Stimulated activated CD4-positive, alpha-beta T cell treated with anti-CD3 and anti-CD28 coated beads, Interleukin-2, amount 100 ng/mL, for 48 hours (primary cell): Measurements from ENCODE around the gene SMCR8.

Experiments
- DNase-seq, 2 donors: peaks; one replicate each; pipeline ENCODE4 v3.0.0-alpha.2; 2020

Gene SMCR8

GRCh38 chr17:18363101-18364049 is 48.3 kb downstream of the SMCR8 start, which contains the start of gene SHMT1:
Gene SHMT1, minus strand, starts transcription at chr17:18363550. Its CDS starts 7,569 bp downstream, at chr17:18355981.
- peak; percentile 89 to 92 for DNase-seq

DNA sequence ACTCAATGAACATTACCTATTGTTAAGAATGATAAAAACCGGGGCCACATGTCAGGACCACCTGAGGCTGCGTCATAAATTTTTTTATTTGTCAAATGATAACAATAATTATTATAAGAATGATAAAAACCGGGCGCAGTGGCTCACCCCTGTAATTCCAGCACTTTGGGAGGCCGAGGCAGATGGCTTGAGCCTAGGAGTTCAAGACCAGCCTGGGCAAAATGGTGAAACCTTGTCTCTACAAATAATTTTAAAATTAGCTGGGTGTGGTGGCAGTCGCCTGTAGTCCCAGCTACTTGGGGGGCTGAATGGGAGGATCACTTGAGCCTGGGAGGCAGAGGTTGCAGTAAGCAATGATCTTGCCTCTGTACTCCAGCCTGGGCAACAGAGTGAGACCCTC is 49.1 kb downstream of the SMCR8 start:
- no peak for DNase-seq

DNA sequence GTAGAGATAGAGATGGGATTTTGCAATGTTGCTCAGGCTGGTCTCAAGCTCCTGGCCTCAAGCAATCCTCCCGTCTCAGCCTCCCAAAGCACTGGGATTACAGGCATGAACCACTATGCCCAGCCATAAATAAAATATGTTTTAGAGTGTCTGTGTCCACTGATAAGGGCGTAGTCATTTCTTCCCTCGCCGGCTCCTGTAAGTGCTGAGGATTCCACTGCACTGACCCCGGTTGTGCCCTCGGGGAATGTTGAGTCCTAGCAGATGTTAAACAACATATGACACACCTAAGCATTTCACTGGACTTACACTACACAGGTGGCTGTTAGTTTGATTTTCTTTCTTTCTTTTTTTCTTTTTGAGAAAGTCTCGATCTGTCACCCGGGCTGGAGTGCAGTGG is 53.9 kb downstream of the SMCR8 start:
- DNase-seq = no peak

- no peak for DNase-seq
These were observed 55.7 kb downstream of the SMCR8 start for GRCh38 chr17:18370761-18371160.

DNA sequence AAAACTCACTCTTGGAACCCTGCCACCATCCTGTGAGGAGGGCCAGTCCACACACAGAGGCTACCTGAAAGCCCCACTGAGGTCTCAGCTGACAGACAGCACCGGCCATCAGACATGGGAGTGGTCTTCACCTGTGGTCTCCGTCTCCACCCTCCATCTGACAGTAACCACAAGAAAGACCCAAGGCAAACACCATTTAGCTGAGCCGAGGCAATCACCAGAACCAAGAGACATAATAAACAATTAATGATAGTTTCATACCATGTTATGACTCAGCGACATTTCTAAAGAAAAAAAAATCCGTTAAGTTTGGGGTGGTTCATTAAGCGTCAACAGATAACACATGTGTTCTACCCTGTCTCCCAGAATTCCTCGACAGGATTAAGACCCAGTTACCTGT is 56.4 kb downstream of the SMCR8 start:
- no peak for DNase-seq

- DNase-seq = peak in 1 of 2 donors; percentile 15
These were observed 58.1 kb downstream of the SMCR8 start for GRCh38 chr17:18373181-18373580.

DNA sequence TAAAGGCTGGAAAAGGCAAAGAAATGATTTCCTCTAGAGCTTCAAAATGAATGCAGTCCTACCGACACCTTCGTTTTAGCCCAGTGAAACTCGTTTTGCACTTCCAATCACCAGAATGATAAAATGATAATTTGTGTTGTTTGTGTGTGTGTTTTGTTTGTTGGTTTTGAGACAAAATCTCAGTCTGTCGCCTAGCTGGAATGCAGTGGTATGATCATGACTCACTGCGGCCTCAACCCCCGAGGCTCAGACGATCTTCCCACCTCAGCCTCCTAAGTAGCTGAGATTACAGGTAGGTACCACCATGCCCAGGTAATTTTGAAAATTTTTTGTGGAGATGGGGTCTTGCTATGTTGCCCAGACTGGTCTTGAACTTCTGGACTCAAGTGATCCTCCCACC is 59.1 kb downstream of the SMCR8 start:
- DNase-seq = no peak
